Measurements from ENCODE around the gene CASK.
"Not testable (repeated sequence)": the region's sequence is repeated elsewhere in the genome, so short reads cannot be mapped to it uniquely, and the experiment has no call there.

CASK gene

DNA sequence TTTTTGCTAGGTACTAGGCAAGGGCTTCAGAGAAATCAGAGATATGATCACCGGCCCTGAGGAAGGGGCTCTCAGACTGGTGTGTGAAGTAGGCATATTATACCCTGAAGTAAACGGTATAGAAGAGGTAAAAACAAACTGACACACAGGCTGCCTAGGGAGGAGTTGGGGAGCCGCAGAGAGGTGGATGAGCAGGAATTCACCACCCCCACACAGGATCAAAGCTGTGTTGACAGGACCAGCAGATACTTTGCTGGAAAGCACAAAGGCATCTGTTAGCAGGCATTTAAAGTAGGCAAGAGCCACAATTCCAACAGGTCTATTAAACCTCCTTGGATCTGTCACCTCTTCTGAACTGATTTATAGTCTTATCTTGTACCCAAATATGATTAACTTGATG is 306.4 kb downstream of the CASK start:
- no peak for DNase-seq

DNA sequence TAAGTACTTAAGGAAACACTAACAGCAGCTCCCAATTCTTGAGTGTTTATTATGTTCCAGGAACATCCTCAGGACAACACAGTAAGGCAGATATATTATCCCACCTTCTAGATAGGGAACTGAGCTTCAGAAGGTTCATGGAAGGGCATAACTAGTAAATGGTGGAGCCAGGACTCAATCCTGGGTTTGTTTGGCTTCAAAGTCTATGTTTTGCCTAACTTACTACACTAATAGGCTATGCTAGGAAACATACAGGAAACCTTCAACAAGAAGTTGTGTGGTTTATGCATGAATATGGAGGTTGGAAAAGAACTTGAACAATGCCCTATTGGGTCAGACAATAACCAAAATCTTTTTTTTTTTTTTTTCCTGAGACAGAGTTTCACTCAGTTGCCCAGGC is 307.1 kb downstream of the CASK start:
- no peak for DNase-seq

GRCh38 chrX:41608244-41608643 is 315.1 kb downstream of the CASK start:
- no peak for DNase-seq

DNA sequence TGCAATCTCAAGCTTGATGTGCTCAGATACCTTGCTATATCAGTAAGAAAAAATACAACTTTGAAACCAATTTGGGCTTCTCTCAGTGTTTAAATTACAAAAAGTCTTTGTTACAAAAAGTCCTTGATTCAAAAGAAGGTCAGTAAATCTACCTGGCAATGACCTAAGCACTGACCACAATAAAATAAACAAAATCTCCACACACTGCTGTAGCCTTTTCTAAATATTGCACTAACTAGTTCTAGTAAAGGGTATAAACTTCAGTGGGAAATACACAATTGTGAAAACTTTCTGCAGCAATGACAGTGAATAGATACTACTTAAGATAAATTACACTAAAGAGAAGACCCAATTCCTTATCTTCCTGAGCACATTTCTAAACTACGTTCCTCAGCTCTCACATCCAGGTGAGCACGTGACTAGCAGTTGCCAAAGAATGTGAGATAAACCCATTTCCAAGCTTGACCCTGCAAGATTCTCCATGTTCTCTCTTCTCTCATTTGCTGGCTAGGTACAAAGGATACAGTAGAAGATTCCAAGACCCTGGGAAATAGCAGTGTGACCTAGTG is 316.0 kb downstream of the CASK start:
- DNase-seq = no peak

GRCh38 chrX:41606057-41606456 is 317.3 kb downstream of the CASK start:
- DNase-seq = not testable (repeated sequence)

GRCh38 chrX:41604766-41605543 is 318.4 kb downstream of the CASK start:
- no peak for DNase-seq

DNA sequence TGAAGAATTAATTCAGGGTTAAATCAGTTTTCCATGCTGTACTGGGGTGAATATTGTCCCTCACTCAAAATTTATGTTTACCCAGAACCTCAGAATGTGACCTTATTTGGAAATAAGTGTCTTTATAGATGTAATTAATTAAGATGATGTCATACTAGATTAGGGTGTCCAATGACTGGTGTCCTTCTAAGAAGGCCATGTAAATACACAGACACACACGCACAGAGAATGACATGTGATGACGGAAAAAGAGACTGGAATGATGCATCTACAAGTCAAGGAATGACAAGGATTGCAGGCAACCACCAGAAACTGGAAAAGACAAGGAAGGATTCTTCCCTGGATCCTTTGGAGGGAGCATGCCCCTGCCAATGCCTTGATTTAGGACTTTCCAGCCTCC is 319.2 kb downstream of the CASK start:
- no peak for DNase-seq

- no peak for DNase-seq
Measured at GRCh38 chrX:41603596-41603995, 319.8 kb downstream of the CASK start.

GRCh38 chrX:41602816-41603345 is 320.5 kb downstream of the CASK start:
- DNase-seq = no peak

DNA sequence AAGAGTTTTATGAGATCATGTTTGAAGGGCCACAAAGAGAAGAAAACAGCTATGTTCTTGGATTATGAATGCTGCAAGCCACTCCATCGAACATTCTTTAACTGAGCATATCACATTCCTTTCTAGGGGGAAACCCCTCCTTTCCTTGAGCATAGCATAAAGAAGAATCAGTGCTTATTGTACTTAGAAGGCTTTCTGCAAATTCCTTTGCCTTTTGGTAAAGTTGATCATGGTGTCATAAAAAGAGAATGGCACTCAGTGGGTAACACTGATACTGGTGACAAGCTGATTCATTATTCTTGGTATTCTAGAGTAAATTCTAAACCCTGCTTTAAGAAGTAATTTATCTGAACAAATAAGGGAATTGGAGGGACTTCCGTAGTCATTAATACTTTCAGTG is 323.1 kb downstream of the CASK start:
- no peak for DNase-seq

GRCh38 chrX:41599507-41599906 is 323.8 kb downstream of the CASK start:
- no peak for DNase-seq

DNA sequence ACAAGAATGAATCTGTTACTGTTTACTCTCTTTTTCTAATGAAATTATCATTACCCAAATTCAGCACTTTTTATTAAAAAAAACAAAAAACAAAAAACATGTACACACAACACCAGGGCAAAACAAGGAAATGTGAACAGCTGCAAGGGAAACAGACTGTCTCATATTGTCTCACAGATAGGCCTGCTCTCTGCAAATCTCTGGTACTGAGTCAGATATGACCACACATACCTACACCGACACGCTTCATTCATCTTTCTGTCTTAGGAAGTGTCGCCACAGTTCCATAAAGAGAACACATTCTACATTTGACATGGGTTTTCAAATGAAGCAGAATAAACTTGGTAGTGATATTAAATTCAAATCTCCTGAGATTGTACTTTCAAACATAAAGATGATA is 326.8 kb downstream of the CASK start:
- DNase-seq = no peak

DNA sequence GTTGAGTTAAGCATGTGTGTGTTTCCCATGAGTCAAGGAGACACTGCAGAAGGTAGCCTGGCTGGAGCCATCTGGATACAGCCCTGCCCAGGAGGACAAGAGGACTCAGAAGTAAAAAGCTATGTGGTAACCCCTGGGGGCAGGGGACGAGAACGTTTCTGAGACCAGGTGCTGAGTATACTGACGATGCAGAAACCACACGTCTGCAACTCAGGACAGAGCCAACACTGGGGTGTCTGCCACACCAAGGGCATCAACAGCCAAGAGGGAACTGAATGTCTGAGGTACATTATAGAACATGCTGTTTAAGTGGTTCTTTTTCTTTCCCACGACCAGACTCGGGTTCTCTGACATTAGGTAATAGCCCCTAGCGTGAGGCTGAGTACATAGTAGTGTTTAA is 328.7 kb downstream of the CASK start:
- DNase-seq = no peak

- DNase-seq = no peak
Measured at GRCh38 chrX:41591906-41592305, 331.4 kb downstream of the CASK start.

DNA sequence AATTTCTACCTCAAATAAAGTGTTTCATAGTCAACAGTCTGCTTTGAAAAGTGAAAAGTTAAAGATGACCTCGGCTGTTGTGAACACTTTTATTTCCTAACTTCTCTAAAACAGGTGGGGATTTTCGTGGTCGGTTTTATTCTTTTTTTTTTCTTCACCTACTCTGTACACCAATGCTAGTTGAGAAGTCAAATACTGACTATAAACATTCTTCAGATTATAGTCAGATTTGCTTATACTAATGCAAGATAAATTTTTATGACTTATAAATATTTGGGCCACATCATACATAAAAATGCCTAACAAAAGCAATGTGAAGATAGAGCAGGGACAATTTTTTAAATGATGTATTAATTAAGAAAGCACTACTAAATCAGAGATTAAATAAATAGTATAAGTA is 332.7 kb downstream of the CASK start:
- DNase-seq = no peak

- no peak for DNase-seq
Measured at GRCh38 chrX:41589634-41590270, 333.6 kb downstream of the CASK start.

DNA sequence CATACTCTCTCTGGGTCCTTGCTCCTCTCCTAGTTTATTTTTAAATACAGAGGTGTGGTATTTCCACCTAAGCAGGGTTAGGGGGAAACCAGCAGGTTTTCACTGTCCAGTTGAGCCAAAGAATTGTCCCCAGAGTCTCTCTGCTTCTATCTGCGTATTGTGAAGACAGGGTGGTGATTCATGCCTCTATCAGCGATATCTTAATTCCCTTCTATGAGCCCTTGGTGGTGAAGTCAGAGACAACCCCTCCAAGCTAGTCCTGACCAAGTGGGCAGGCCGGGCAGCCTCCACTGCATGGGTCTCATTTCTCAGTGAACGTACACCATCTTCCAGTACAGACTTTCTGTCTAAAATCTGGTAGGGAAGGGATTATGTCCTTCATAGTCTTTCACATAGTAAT is 335.1 kb downstream of the CASK start:
- DNase-seq = no peak

DNA sequence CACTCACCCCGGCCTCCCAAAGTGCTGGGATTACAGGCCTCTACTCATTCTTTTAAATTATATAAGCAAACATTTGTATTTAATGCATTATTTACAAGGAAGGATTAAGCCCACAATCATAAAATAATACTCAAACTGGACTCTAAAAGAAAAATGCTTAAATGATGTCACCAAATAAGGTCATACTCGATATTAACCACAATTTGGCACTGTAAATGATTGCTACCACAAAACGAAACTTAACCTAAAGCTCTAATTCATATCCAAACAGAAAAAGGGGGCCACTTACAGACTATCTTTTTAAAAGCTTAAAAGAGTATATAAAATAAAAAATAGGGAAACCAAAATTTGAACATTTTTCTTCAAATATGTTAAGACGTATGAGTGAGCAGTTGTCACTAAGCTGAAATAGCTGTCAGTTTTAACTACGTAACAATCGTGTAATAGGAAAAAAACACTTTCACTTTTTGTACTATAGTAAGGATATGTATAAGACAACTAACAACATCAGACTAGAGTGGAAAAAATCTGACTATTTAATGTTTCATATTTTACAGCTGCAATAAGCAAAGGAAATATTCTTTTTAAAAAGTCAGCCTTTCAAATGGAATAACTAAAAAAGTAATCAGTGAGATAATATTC is 342.8 kb downstream of the CASK start:
- no peak for DNase-seq

GRCh38 chrX:41563876-41564275 is 359.5 kb downstream of the CASK start:
- DNase-seq = no peak

DNA sequence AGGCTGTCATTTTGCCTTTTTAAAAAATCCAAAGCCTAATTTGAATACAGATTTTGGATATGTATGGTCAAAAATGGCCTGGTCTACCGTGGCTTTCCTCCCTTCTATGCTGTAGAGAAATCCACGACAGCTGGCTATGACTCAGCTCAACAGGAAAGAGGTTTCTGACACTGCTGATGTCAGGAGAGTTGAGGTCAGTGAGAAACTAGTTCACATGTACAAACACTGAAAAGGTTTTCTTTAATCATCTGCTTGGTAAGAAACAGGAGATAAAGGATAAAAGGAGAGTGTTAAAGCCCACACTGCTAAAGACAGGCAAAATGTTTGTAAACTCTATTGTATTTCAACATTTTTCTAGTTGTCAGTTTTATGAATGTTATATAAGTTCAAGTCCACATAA is 362.3 kb downstream of the CASK start:
- DNase-seq = peak; percentile 77

GRCh38 chrX:41559235-41560052 is 363.9 kb downstream of the CASK start:
- DNase-seq = no peak

DNA sequence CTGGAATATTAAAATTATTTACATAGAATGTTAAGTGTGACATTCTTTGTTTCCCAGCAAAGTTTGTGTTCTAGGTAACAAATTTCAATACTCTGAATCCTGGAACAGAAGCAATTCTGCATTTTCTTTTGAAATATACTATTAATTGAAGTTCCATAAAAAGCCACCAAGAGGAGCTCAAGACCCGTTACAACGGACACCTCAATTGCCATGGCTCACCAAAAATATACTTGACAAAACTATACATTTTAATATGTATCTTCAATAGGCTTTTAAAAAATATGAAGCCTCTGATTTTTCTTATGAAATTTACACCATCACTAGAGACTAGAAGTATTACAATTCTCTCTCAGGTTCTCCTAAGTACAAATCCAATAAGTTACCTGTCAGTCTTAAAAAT is 364.8 kb downstream of the CASK start:
- DNase-seq = peak; percentile 36

- DNase-seq = no peak
Measured at GRCh38 chrX:41556958-41557357, 366.4 kb downstream of the CASK start.

Data from RPMI8226 (cell line).